GM12875 (cell line): ENCODE results near the gene FLNC.

Experiments
- H3K4me3 ChIP-seq: one replicate; pipeline ENCODE4 v1.5.1; 2011; ENCODE audit warnings: low read depth, low read length, control low read depth
- CTCF ChIP-seq: IDR thresholded peaks from 2 replicates; pipeline ENCODE4 v1.5.1; 2011; ENCODE audit warnings: low read depth, mild to moderate bottlenecking, control low read depth, inconsistent platforms, low read length, moderate library complexity, borderline replicate concordance; ENCODE audit not compliant: insufficient read depth

FLNC gene

GRCh38 chr7:128831994-128832879, 2.0 kb downstream of the FLNC start:
- no peak for TF ChIP-seq CTCF
- H3K4me3 ChIP-seq, result no peak overlapping the region

- no peak overlapping the region for H3K4me3 ChIP-seq
- no peak for TF ChIP-seq CTCF
Observed at GRCh38 chr7:128832880-128833147, 2.6 kb downstream of the FLNC start.

DNA sequence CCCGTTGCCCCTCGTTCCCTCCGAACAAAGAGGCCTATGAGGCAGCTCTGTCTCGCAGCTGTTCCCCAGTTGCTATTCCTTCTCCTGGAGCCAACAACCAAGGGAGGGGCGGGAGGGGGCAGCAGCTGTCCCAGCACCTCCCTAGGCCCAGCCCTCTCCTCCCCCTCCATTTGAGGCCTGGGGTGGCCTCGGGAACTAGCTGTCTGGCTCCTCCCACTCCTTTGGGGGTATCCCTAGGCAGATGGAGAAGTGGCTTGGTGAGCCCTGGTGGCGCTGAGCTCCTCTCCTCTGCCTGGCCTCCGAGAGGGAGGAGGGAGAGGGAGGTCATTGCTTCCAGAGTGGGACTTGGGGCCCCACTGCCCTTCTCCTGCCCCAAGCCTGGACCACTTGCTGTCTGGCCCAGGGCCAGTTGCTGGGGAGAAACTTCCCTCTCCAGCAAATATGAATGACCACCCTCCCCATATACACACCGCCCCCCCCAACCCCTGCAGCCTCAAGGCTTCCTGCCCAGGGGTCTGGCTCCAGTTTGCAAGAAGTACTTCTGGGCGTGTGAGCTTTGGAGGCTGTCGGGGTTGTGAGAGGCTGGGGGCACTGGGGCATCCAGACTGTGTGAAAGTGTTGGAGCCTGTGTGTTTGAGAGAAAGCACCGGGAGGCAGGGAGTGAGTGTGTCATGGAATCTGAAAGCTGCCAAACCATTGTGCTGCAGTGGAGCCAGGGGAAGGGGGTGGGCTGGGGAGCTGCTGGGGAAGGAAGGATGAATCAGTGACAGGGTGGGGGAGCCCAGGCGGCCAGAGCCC, 3.1 kb downstream of the FLNC start:
- TF ChIP-seq CTCF, result no peak
- no peak overlapping the region for H3K4me3 ChIP-seq

GRCh38 chr7:128833946-128834325, 3.7 kb downstream of the FLNC start:
- no peak overlapping the region for H3K4me3 ChIP-seq
- TF ChIP-seq CTCF, result no peak

DNA sequence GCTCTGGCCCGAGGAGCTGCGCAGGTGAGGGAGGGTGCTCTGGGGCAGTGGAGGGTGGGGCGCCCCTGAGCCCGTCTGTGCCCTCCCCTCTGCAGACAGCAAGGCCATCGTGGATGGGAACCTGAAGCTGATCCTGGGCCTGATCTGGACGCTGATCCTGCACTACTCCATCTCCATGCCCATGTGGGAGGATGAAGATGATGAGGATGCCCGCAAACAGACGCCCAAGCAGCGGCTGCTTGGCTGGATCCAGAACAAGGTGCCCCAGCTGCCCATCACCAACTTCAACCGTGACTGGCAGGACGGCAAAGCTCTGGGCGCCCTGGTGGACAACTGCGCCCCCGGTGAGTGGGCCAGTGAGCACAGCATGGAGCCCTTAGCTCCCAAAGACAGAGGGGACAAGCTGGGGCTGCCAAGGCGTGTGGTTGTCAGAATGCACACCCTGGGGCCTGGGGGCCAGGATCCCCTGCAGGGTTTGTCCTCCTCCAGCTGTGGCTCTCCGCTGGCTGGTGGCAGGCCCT, 5.1 kb downstream of the FLNC start:
- H3K4me3 ChIP-seq, result no peak overlapping the region
- no peak for TF ChIP-seq CTCF

DNA sequence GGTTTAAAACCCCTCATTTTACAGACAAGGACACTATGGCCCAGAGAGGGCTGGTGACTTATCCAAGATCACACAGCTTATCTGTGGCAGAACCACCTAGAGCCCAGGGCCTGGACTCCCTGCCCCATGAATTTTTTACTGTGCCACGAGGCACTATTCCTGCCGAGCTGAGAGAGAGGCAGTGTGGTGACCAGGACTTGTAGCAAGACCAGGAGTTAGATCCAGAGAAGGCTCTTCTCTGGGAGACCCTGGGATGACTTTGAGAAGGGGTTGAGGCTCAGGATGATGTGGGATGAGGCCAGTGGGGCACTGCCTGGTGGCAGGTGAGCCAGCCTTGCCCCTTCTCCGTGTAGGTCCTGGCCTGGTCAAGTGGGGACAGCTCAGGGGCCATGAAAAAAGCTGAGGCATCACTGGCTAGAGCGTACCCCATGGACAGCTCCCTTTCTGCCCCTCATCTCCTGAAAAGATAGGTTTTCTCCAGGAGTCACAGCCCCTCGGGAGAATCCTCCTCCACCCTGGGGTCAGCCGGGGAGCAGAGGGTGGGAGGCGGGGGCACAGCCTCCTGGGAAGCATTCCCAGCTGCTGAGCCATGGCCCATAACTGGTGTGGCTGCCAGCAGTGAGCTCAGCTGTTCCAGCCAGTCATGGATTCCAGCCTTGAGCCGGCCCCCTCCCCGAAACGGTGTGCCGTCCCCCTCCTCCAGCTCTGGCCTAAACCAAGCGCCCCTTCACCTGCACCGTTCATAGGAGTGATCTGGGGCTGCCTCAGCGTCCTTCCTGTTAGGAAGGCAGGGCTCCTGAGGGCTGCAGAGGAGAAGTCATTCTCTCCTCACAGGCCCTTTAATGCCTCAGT, 5.8 kb downstream of the FLNC start:
- TF ChIP-seq CTCF, result no peak
- H3K4me3 ChIP-seq, result no peak overlapping the region
